SKM-1 (cell line): Measurements from ENCODE around the gene NRDC.
A peak's percentile ranks its signal among the peaks of the same experiment; 100 is the strongest.

Experiments
- DNase-seq: peaks from one replicate; lab custom pipeline; 2025; ENCODE audit not compliant: unreplicated experiment; lab: John Stamatoyannopoulos, UW

Gene NRDC

DNA sequence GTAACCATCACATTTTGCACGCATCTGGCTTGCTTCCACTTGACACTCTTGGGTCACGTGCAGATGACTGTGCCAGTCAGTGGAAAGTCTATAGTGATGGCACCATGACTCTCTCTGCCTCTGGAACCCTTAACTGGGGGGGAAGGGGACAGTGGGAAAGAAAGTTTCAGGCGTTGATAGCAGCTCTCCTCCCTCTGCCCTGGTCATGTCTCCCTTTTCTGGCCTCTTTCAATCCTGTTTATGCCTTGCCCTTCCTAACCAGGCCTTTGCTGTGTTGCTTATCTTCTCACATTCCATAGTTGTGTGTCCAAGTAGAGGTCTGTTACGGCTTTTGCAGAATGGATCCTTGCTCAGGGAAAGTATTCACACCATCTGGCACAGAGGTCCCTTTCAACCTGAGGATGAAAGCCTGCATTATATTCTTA is 93.5 kb downstream of the NRDC start:
- no peak for DNase-seq

- DNase-seq: no peak
Observed at GRCh38 chr1:51780927-51781326, 97.6 kb downstream of the NRDC start.

DNA sequence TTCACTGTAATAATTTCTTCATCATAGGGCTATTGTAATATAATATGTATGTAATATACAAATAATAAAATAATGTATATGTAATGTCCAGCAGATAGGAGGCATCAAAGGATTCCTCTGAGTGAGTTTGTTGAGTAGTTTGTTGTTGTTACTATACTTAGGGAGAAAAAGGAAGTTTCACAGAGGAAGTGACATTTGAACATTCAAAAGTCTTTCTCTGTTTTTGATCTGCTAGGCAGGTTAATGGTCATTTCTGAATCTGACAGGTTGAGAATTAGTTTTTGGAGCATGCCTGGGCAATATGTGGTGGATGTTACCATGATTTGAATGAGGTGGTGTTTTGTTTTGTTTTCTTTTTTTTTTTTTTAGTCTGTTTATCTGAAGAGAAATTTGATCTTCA is 102.1 kb downstream of the NRDC start:
- no peak for DNase-seq

- peak; percentile 22 for DNase-seq
Observed at GRCh38 chr1:51768971-51769588, 109.4 kb downstream of the NRDC start.

- no peak for DNase-seq
Observed at GRCh38 chr1:51761351-51761750, 117.2 kb downstream of the NRDC start.

DNA sequence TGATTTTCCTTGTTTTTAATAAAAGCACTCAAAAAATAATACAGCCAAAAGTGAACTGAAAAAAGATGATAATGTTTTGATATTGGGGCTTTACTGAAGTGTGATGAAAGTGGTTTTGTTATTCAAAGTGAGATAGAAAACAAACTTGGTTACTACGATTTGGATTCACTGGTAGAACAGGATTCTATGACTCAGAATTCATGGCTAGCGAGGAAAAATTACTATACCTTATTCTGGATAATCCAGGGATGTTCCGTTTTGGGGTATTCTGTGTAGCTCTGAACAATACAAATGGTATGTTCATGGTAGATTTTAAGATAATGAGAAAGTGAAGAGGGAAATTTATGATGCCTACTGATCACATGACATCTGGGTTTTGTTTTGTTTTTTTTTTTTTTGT is 117.7 kb downstream of the NRDC start:
- no peak for DNase-seq

- DNase-seq: no peak
Observed at GRCh38 chr1:51758310-51758709, 120.2 kb downstream of the NRDC start.

GRCh38 chr1:51756290-51756689 is 122.2 kb downstream of the NRDC start:
- no peak for DNase-seq

DNA sequence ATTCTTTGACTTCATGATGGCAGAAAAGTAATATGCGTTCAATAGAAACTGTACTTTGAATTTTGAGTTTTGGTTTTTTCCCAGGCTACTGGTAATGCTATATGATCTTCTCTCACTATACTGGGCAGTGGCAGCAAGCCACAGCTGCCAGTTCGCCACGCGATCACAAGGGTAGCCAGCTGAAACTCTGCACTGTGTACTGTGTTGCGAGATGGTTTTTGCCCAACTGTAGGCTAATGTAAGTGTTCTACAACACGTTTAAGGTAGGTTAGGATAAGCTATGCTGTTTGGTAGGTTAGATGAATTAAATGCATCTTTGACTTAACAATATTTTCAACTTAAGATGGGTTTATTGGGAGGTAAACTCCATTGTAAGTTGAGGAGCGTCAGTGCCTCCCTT is 123.1 kb downstream of the NRDC start:
- no peak for DNase-seq

- no peak for DNase-seq
Observed at GRCh38 chr1:51754666-51755065, 123.9 kb downstream of the NRDC start.

GRCh38 chr1:51753969-51754368 is 124.6 kb downstream of the NRDC start:
- no peak for DNase-seq

GRCh38 chr1:51752073-51752948 is 126.2 kb downstream of the NRDC start:
- DNase-seq: no peak

- no peak for DNase-seq
Observed at GRCh38 chr1:51750729-51751128, 127.8 kb downstream of the NRDC start.

GRCh38 chr1:51750218-51750617 is 128.3 kb downstream of the NRDC start:
- no peak for DNase-seq

DNA sequence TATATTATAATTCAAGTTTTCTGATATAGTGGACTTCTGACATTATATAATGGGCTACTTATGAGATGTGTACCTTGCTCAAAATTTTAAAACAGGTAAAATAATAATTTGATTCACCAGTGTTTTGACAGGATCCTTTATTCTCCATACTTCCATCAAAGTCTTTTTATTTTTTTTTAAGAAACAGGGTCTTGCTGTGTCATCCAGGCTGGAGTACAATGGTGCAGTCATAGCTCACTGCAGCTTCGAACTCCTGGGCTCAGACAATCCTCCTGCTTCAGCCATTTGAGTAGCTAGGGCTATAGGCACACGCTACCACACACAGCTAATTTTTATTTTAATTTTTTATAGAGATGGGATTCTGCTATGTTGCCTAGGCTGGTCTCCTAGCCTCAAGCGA is 129.4 kb downstream of the NRDC start:
- no peak for DNase-seq

DNA sequence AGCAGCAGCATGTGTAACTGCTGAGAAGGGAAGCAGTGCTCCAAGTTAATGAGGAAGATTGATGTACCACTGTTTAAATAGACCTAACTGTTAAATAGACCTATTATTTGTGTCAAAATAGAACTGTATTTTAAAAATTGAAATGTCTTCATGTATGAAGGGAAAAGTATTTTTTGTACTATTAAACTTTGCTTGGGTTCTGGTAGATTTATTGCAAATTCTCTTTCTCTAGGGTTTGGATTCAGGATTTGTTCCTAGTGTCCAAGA is 133.3 kb downstream of the NRDC start:
- DNase-seq: no peak

GRCh38 chr1:51744506-51745303 is 133.8 kb downstream of the NRDC start:
- no peak for DNase-seq

DNA sequence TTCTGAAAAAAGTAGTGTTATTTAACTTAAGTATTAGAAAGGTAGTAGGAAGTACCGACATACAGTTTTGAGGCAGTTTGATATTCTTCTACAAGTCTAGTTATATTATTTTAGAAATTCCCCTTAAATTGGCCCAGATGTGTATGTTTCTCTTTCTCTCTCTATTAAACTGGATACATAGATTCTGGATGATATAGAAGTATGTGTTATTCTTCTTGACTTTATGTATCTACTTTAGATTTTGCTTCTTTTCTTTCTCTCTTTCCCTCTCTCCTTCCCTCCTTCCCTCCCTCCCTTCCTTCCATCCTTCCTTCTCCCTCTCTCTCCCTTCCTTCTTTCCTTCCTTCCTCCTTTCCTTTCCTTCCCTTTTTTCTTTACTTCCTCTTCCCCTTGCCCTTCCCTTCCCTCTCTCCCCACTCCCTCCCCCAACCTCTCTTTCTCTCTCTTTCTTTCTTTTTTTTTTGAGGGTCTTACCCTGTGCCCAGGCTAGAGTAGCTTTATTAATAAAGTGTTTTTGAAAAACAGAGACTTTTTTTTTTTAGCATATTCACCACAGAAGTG is 137.3 kb downstream of the NRDC start:
- DNase-seq: no peak

- DNase-seq: no peak
Observed at GRCh38 chr1:51740652-51741051, 137.9 kb downstream of the NRDC start.
